D721Med (cell line): ENCODE results near the gene TAL2.

Experiments
- DNase-seq: peaks from one replicate; pipeline ENCODE4 v3.0.0; 2011; ENCODE audit warnings: low spot score; ENCODE audit not compliant: insufficient read length
- FAIRE-seq: peaks from 2 replicates; lab custom pipeline; 2011; peaks lifted over from hg19 to GRCh38; lab: Jason Lieb, UNC
- TF ChIP-seq, protein P1 (sequence below): IDR thresholded peaks from 2 replicates; pipeline ENCODE4 v1.5.1; 2012; ENCODE audit warnings: mild to moderate bottlenecking, control low read depth; ENCODE audit not compliant: insufficient read depth; ENCODE audit errors: missing control alignments

Gene TAL2

DNA sequence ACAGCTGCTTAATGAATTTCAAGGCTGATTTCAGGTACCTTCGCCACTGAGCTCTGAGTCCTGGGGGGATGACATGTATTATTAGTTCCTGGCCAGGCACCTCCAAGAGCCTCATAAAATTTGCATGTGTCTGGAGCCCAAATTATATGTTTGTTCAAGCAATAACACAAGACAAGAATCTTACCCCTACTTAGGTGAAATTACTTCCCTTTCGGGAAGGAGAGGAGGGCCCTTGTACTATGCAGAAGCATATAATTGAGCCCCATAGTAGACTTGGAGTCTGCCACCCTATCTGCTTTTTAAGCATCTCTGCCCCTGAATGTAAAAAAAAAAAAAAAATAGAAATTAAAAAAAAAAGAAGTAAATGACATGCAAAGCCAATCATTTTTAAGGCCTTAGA is 19.1 kb downstream of the TAL2 start:
- FAIRE-seq = no peak
- no peak for DNase-seq
- TF ChIP-seq, protein P1, sequence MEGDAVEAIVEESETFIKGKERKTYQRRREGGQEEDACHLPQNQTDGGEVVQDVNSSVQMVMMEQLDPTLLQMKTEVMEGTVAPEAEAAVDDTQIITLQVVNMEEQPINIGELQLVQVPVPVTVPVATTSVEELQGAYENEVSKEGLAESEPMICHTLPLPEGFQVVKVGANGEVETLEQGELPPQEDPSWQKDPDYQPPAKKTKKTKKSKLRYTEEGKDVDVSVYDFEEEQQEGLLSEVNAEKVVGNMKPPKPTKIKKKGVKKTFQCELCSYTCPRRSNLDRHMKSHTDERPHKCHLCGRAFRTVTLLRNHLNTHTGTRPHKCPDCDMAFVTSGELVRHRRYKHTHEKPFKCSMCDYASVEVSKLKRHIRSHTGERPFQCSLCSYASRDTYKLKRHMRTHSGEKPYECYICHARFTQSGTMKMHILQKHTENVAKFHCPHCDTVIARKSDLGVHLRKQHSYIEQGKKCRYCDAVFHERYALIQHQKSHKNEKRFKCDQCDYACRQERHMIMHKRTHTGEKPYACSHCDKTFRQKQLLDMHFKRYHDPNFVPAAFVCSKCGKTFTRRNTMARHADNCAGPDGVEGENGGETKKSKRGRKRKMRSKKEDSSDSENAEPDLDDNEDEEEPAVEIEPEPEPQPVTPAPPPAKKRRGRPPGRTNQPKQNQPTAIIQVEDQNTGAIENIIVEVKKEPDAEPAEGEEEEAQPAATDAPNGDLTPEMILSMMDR = no peak

DNA sequence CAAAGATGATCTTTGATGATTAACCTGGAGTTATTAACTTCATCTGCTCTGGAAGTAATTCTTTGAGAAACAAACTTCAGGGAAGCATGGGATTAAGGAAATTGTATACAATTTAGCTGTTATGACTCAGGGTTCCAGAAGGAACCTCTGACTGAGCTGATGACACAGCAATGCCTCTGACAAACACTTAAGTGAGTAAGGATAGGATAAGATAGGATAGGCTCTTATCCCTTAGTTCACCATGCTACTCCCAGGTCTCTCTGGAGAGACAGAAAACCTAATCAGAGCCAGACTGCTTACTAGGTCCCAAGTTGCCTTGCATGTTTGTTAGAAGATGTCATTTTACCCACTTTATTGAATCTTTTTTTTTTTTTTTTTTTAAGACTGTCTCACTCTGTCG is 19.5 kb downstream of the TAL2 start:
- TF ChIP-seq, protein P1 = no peak
- DNase-seq (no peak), FAIRE-seq (peak; percentile 51)

GRCh38 chr9:105683688-105684275 is 21.5 kb downstream of the TAL2 start:
- FAIRE-seq = peak; percentile 70
- TF ChIP-seq, protein P1 = no peak
- DNase-seq = no peak

- TF ChIP-seq, protein P1 = no peak
- FAIRE-seq = no peak
Observed at GRCh38 chr9:105686936-105687335, 24.7 kb downstream of the TAL2 start.

DNA sequence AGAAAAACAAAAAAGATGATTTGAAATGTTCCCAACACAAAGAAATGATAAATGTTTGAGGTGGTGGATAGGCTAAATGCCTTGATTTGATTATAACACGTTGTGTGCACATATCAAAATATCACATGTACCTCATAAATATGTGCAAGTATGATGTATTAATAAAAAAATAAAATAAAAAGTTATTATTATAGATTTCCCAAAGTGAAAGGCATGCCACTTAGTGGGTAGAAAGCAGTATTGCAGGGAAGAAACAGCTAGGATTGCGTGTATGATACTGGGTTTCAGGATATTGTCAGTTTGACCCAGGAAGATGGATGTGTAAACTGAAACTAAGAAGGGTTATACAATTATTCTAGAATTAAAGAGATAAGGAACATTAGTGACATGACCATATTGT is 28.5 kb downstream of the TAL2 start:
- FAIRE-seq (no peak), DNase-seq (no peak)
- TF ChIP-seq, protein P1 = peak; percentile 34

More at GRCh38 chr9:105686936-105687335, 24.7 kb downstream of the TAL2 start:
- no peak for DNase-seq

DNA sequence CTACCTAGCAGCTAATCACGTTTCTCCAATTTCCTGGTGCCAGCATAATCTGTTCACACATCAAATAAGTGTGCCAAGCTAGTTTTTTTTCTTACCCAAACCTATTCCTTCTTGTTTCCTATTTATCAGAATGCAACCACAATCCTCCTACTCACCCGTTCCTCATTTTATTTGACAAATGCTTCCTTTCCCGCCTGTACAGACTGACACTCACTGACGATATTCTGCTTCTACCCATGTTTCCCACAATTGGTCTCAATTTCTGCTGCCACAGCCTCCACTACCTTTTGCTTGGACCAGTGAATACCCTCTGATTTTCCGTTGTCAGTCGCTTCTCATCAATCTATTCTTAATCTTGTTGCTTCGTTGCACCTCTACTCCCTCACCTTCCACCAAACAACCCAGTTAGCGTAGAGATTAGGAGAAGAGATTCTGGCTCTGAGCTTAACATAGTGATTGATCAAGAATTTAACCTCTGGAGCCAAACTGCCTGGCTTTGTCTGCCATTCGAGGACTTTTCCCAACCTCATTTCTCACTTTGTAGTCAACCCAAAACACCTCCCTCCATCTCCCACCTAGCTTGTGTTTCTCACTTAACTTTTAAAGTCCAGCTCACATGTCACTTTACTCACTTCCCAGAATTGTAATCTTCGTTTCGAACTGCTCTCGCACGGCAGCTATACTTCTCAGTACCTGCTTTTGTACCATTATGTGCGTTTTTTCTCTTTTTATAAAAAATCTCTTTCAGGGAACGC is 31.4 kb downstream of the TAL2 start:
- DNase-seq = no peak

More for the DNA sequence above, 31.4 kb downstream of the TAL2 start:
- no peak for FAIRE-seq
- TF ChIP-seq, protein P1 = no peak
